Stimulated activated naive CD4-positive, alpha-beta T cell (primary cell): ENCODE results near the gene CENPB.
"Not testable (repeated sequence)": the region's sequence is repeated elsewhere in the genome, so short reads cannot be mapped to it uniquely, and the experiment has no call there.

Source experiments
- DNase-seq, 6 experiments: peaks; one replicate each; lab custom pipeline; 2025; lab: John Stamatoyannopoulos, UW

The CENPB gene

GRCh38 chr20:3811467-3812258 is 25.1 kb upstream of the CENPB start:
- DNase-seq: peak; percentile 82 to 91 (median 88)

GRCh38 chr20:3808544-3808943 is 22.0 kb upstream of the CENPB start:
- no peak for DNase-seq

- DNase-seq: no peak
These were observed 18.2 kb upstream of the CENPB start for GRCh38 chr20:3804781-3805180.

GRCh38 chr20:3804254-3804751 is 17.8 kb upstream of the CENPB start:
- DNase-seq: no peak

DNA sequence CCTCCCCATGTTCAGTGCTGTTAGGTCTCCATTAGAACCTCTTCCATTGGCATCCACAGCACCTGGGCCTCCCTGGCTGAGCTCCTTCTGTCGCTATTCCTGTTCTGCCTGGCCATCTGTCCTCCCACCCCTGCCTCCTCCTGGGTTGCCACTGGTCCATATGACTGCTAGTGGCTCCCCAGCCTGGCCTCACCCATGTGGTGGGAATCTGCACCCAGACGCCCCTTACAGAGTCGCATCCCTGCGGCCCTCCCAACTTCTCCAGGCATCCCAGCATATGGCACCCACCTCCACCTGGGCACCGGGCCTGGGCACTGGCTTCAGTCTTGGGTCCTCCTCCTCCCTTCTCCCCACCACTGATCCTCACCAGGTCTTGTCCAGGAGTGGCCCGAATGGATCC is 17.3 kb upstream of the CENPB start:
- no peak for DNase-seq

- DNase-seq: no peak
These were observed 16.7 kb upstream of the CENPB start for GRCh38 chr20:3803289-3803688.

- DNase-seq: no peak
These were observed 16.1 kb upstream of the CENPB start for GRCh38 chr20:3802524-3803239.

DNA sequence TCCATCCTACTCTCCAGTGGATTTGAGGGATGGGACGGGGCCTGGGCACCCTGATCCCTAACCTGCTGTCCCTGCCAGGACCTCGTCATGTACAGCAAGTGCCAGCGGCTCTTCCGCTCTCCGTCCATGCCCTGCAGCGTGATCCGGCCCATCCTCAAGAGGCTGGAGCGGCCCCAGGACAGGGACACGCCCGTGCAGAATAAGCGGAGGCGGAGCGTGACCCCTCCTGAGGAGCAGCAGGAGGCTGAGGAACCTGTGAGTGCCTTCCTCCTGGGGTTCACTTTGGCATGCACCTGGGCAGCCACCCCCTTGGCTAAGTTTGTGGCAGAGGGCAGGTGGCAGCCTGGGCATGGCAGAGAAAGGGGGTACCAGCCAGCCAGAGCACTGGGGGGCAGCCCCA is 15.3 kb upstream of the CENPB start:
- no peak for DNase-seq

DNA sequence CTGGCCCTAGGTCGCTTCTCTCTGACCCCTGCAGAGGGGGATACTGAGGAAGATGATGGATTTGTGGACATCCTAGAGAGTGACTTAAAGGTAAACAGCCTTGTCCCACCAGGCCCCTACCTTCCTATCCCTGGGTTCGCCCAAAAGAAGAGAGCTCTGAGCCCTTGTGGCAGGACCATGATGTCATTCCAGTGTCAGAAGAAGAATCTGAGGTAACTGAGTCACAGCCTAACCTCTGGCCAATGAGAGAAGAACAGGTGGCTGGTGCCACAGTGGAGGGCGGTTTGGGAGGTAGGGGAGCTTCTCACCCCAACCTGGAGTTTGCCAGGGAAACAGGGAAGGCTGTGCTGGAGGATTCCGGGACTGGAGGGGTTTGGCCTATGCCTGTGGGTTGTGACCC is 14.8 kb upstream of the CENPB start:
- no peak for DNase-seq

DNA sequence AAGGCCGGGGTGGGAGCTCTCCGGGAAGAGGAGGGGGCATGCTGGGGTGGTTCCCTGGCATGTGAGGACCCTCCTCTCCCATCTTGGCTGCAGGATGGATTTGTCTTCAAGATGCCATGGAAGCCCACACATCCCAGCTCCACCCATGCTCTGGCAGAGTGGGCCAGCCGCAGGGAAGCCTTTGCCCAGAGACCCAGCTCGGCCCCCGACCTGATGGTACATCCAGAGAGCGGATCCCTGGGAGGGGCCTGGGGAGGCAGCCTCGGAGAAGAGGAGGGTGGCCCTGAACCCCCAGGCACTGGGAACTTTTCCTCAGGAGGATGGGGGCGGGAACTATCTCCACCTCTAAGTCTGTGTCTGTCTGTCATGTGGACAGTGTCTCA is 14.3 kb upstream of the CENPB start:
- DNase-seq: no peak

DNA sequence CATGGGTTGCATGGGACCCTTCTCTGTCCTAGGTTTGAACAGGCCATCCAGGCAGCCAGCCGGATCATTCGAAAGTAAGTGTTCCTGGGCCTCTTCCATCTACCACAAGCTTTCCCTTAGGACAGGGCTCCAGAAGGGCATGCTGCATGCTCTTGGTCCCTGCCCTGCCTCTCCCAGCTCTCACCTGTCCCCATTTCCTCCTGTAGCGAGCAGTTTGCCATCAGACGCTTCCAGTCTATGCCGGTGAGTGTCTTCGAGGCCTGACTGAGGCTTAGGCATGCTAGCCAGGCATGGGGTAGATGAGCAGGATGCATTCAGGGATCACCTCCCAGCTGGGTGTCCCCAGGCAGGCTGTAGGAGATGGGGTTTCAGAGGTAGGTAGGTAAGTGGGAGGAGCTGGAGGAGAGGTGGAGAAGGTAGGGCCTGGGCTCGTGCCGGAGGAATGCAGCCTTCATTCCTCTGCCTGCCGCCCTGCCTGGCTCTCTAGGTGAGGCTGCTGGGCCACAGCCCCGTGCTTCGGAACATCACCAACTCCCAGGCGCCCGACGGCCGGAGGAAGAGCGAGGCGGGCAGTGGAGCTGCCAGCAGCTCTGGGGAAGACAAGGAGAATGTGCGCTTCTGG is 13.8 kb upstream of the CENPB start:
- no peak for DNase-seq

- no peak for DNase-seq
These were observed 12.3 kb upstream of the CENPB start for GRCh38 chr20:3798908-3799248.

DNA sequence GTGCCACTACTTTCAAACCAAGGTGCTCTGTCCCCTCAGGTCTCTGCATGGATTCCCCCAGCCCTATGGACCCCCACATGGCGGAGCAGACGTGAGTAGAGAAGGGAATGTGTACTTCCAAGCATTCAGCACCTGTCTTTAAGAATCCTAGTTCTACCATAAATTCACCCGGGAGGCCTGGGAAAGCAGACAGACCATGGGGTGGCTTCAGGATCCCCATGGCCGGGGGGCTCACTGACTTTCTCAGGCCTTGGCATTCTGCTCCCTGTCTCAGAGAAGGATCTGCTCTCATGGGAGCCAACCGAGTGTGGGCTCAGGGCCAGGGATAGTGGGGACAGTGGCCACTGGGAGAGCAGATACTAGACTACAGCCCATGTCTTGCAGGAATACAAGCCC is 11.8 kb upstream of the CENPB start:
- no peak for DNase-seq

GRCh38 chr20:3797592-3798372 is 11.2 kb upstream of the CENPB start:
- peak in 3 of 6 experiments; percentile 17 to 23 (median 22) for DNase-seq

- DNase-seq: no peak
These were observed 10.6 kb upstream of the CENPB start for GRCh38 chr20:3797226-3797545.

DNA sequence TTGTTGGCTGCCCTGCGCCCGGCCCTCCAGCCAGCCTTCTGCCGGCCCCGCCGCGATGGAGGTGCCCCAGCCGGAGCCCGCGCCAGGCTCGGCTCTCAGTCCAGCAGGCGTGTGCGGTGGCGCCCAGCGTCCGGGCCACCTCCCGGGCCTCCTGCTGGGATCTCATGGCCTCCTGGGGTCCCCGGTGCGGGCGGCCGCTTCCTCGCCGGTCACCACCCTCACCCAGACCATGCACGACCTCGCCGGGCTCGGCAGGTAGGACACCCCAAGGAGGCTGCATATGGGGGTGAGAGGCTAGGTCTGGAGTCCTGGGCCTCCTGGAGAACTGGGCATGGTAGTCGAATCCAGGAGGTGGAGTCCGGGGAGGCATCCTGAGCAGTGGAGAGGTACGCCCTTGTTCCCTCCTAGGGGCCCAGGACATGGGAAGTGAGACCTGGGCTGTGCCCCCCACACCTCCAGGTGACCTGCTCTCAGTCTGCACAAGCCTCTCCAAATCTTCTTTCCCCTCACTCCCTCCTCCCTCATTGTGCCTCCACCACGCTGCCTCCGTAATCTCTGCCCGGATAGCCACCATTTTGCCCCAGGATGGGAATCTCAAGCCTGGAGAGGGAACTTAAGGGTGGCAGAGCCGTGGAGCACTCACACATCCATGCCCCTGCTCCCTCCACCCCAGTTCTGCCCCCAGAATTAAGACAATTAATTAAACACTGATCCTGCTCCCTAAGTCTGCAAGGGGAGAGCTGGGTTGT is 10.1 kb upstream of the CENPB start:
- peak in 1 of 6 experiments; percentile 8 for DNase-seq

- DNase-seq: peak; percentile 74 to 89 (median 82)
These were observed 9.2 kb upstream of the CENPB start, which contains the start of gene CDC25B for GRCh38 chr20:3795511-3796468. CDC25B (plus strand) TSS chr20:3796310; CDS start chr20:3796532, 222 bp downstream.

DNA sequence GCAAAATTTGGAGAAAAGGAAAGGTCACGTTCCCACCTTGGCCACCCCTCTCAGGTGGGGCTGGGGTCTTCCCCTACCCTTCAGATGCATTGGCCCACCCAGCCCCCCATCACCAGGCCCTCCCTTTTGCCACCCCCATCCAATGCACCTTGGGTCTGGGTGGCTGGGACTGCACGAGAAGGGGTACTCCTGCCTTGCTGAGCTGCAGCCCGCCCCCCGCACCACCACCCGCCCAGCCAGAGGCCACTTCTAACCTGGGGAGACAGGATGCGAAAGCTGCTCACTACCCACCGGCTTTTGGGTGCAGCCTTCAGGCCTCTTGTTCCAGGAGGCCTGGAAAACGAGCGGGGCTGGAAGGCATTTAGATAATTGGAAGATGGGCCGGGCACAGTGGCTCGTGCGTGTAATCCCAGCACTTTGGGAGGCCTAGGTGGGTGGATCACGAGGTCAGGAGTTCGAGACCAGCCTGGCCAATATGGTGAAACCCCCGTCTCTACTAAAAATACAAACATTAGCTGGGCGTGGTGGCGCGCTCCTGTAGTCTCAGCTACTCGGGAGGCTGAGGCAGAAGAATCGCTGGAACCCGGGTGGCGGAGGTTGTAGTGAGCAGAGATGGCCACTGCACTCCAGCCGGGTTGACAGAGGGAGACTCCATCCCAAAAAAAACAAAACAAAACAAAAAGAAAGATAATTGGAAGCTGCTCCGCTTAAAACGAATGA is 8.3 kb upstream of the CENPB start:
- DNase-seq: no peak

GRCh38 chr20:3794168-3794567 is 7.6 kb upstream of the CENPB start:
- not testable (repeated sequence) for DNase-seq

GRCh38 chr20:3789201-3789600 is 2.7 kb upstream of the CENPB start:
- not testable (repeated sequence) for DNase-seq
